ENCODE results near the gene PLCL2. TPM values are rescaled to one million over a fixed set of nuclear protein-coding genes. Genes with fewer than 3 reads are reported as not detected.
A peak's percentile ranks its signal among the peaks of the same experiment; 100 is the strongest.

The PLCL2 gene
- total RNA-seq, 3 donors from 2014 or later (not counting 1 experiment from before 2014, with no cell fraction given): 71.5 to 94.9 (median 84.7) TPM

GRCh38 chr3:17129556-17129955, 244.8 kb downstream of the PLCL2 start:
- no peak overlapping the region for H3K27ac Mint-ChIP-seq
- no peak overlapping the region for H3K4me3 ChIP-seq (ENCODE audit: low read length)
- H3K9me3 ChIP-seq (ENCODE audit: control insufficient read depth, insufficient read depth, low read length): peaks cover 6% of the 10 kb centered on the region
- peaks cover 8 to 25% of the 10 kb centered on the region in 2 donors for H3K4me1 Mint-ChIP-seq
- no peaks in the 10 kb centered on the region for H3K27me3 Mint-ChIP-seq (ENCODE audit: low read depth in 2 of 2)
- TF ChIP-seq CTCF (IDR thresholded peaks at IDR 0.05): no peak
- intact Hi-C loops (cut with micrococcal nuclease): no loop called here
- H3K4me3 Mint-ChIP-seq: no peak overlapping the region
- no peak overlapping the region for H3K27ac ChIP-seq (ENCODE audit: low read length)
- ATAC-seq (no peak), DNase-seq (no peak)
- H3K4me1 ChIP-seq (ENCODE audit: control insufficient read depth, insufficient read depth, low read length): no peaks in the 10 kb centered on the region
- H3K27me3 ChIP-seq (ENCODE audit: control insufficient read depth, insufficient read depth, low read length): no peaks in the 10 kb centered on the region
- WGBS (ENCODE audit: insufficient coverage): 79% methylated on average over 2 of the region's 3 CpGs
- H3K9me3 Mint-ChIP-seq: peaks cover 0 to 5% of the 10 kb centered on the region in 2 donors
- H3K36me3 Mint-ChIP-seq: no peaks in the 10 kb centered on the region
- H3K36me3 ChIP-seq (ENCODE audit: control insufficient read depth, insufficient read depth, low read length): no peaks in the 10 kb centered on the region

- Mint-ChIP-seq H3K27ac (peak overlapping the region in 1 of 2 donors; percentile 2), H3K36me3 (no peaks in the 10 kb centered on the region), H3K4me3 (no peak overlapping the region), H3K27me3 (ENCODE audit: low read depth in 2 of 2) (peaks cover 0 to 5% of the 10 kb centered on the region in 2 donors), H3K9me3 (peaks cover 0 to 5% of the 10 kb centered on the region in 2 donors), H3K4me1 (peaks cover 8 to 25% of the 10 kb centered on the region in 2 donors)
- Histone ChIP-seq H3K4me1 (ENCODE audit: control insufficient read depth, insufficient read depth, low read length) (no peaks in the 10 kb centered on the region), H3K9me3 (ENCODE audit: control insufficient read depth, insufficient read depth, low read length) (peaks cover 6% of the 10 kb centered on the region), H3K27ac (ENCODE audit: low read length) (no peak overlapping the region), H3K27me3 (ENCODE audit: control insufficient read depth, insufficient read depth, low read length) (no peaks in the 10 kb centered on the region), H3K4me3 (ENCODE audit: low read length) (no peak overlapping the region), H3K36me3 (ENCODE audit: control insufficient read depth, insufficient read depth, low read length) (no peaks in the 10 kb centered on the region)
- no peak for ATAC-seq
- 95% methylated on average over 3 of the region's 3 CpGs for WGBS (ENCODE audit: insufficient coverage)
- no peak for DNase-seq
- intact Hi-C loops (cut with micrococcal nuclease): no loop called here
- no peak for TF ChIP-seq CTCF (IDR thresholded peaks at IDR 0.05)
Measured at GRCh38 chr3:17130956-17131355, 246.2 kb downstream of the PLCL2 start.

- intact Hi-C loops (cut with micrococcal nuclease): no loop called here
- H3K4me3 ChIP-seq (ENCODE audit: low read length): no peak overlapping the region
- H3K36me3 ChIP-seq (ENCODE audit: control insufficient read depth, insufficient read depth, low read length): no peaks in the 10 kb centered on the region
- no peak for DNase-seq
- peaks cover 6% of the 10 kb centered on the region for H3K9me3 ChIP-seq (ENCODE audit: control insufficient read depth, insufficient read depth, low read length)
- H3K4me3 Mint-ChIP-seq: no peak overlapping the region
- no peak overlapping the region for H3K27ac ChIP-seq (ENCODE audit: low read length)
- peaks cover 0 to 5% of the 10 kb centered on the region in 2 donors for H3K27me3 Mint-ChIP-seq (ENCODE audit: low read depth in 2 of 2)
- no peak overlapping the region for H3K27ac Mint-ChIP-seq
- no peaks in the 10 kb centered on the region for H3K36me3 Mint-ChIP-seq
- ATAC-seq: peak in 1 of 3 donors; percentile 6
- WGBS (ENCODE audit: insufficient coverage): 87% methylated on average over 8 of the region's 10 CpGs
- no peak for TF ChIP-seq CTCF (IDR thresholded peaks at IDR 0.05)
- H3K4me1 ChIP-seq (ENCODE audit: control insufficient read depth, insufficient read depth, low read length): no peaks in the 10 kb centered on the region
- peaks cover 0 to 5% of the 10 kb centered on the region in 2 donors for H3K9me3 Mint-ChIP-seq
- H3K27me3 ChIP-seq (ENCODE audit: control insufficient read depth, insufficient read depth, low read length): no peaks in the 10 kb centered on the region
- H3K4me1 Mint-ChIP-seq: peaks cover 8 to 25% of the 10 kb centered on the region in 2 donors
Measured at GRCh38 chr3:17132286-17133115, 247.7 kb downstream of the PLCL2 start.
